GM12892 (cell line): ENCODE measurements around the gene MYOF.
"Not testable (repeated sequence)": the region's sequence is repeated elsewhere in the genome, so short reads cannot be mapped to it uniquely, and the experiment has no call there.

ENCODE experiments used
- DNase-seq: peaks from one replicate; pipeline ENCODE4 v3.0.0; 2011; ENCODE audit not compliant: insufficient read length
- FAIRE-seq: peaks from 2 replicates; lab custom pipeline; 2011; peaks lifted over from hg19 to GRCh38; lab: Jason Lieb, UNC
- POLR2A ChIP-seq: IDR thresholded peaks from 2 replicates; pipeline ENCODE4 v1.6.1; 2011; ENCODE audit warnings: low read depth, low read length, control low read depth
- POLR2AphosphoS5 ChIP-seq: IDR thresholded peaks from 2 replicates; pipeline ENCODE4 v1.6.1; 2011; ENCODE audit warnings: low read depth, low read length, control low read depth
- TAF1 ChIP-seq: IDR thresholded peaks from 2 replicates; pipeline ENCODE4 v1.6.1; 2011; ENCODE audit warnings: low read depth, mild to moderate bottlenecking, control low read depth, low read length, borderline replicate concordance

MYOF gene

DNA sequence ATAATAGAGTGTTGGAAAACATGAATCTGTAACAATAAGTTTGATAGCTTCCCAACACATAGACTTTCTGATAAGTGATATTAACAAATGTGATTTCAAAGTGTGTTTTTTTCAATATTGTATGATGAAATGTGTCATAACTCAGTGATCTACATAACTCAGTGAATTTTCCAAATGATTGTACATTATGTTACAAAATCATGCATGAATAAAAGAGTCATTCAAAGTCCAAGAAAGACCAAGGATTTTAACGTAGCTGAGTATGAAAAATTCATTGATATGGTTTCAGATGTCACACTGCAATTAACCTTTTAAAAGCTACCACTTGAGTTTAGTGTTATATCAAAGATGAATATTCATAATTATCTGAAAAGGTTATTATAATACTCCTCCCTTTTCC is 111.2 kb downstream of the MYOF start:
- no peak for TF ChIP-seq POLR2AphosphoS5
- TF ChIP-seq TAF1, result no peak
- no peak for TF ChIP-seq POLR2A
- DNase-seq, result no peak
- FAIRE-seq, result no peak

DNA sequence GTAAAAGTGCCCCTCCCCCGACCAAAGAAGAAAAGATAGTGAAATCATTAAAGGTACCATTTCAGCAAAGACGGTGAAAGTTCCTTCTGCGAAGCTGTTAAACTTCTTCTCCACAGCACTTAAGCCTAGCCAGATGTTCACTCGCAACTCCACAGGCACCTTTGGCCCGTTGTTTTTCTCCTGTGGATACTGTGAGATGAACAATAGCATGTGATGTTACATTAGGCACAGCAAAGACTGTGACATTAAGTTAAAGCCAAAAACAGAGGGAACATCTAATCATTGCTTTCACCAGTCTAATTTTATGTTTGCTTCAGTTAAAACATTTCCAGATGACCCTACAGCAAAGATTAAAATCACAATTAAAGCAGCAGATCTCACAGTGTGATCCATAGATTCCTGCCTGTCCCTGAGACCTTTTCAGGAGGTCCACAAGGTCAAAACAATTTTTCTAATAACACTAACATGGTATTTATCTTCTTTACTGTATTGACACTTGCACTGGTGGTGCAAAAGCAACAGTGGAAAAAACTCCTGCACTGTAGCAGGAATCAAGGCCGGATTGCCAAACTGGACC is 112.5 kb downstream of the MYOF start:
- FAIRE-seq (no peak), DNase-seq (no peak)
- no peak for TF ChIP-seq POLR2AphosphoS5
- TF ChIP-seq TAF1, result no peak
- TF ChIP-seq POLR2A, result no peak

DNA sequence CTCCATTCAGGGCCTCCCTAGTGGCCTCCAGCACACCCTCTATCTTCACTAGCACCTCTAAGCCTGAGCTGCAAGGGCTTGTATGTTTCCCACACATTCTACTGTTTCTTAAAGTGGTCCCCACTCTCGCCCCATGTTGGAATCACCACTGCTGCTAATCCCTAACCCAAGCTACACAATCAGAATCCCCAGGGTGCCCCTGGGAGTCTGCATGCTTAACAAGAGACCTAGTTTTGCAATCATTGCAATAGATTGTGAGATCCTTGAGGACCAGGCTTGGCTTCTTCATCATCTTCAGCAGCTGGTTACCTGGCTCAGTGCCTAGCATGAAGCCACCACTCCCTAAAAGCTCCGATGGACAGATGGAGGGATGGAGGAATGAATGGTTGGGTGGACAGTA is 113.9 kb downstream of the MYOF start:
- no peak for DNase-seq

DNA sequence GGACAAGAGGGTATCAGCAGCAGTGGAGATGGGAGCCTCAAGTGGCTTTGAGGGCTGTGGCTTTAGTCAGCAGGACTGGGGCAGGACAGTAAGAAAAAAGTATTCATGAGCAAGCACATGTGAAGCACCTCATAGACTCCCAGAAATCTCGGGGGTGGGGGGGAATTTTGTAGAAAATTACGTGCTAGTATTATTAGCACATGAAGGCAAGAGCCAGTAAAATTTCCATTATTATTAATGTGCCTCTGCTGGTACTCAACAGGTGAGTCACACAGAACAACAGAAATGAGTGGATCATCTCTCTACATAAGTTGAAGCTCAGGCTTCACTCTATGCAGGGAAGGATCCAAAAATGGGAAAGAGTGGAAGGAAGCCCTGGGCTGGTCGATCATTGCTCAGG is 114.5 kb downstream of the MYOF start:
- no peak for TF ChIP-seq TAF1
- no peak for FAIRE-seq
- no peak for DNase-seq

More for the DNA sequence above, 113.9 kb downstream of the MYOF start:
- FAIRE-seq, result no peak
- TF ChIP-seq POLR2AphosphoS5 (no peak), TAF1 (no peak), POLR2A (no peak)

DNA sequence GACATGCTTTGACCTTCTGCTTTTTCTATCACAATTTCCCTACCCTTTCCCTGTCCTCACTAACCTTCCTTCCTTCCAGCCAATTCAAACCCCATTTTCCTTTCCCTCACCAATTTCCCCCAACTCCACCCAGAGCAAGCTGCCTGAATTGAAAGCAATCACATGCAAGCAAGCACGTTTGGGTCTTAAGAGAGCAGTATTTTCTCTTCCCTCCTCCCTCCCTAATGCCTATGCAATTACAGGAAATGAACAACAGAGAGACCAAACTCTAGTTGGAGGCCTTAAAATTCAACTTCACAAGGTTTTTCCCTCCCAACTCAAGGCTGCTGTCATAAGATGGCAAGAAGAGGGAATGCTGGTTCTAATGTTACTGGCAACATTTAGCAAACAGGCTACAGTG is 117.2 kb downstream of the MYOF start:
- TF ChIP-seq POLR2AphosphoS5 (no peak), TAF1 (no peak), POLR2A (no peak)
- no peak for FAIRE-seq

DNA sequence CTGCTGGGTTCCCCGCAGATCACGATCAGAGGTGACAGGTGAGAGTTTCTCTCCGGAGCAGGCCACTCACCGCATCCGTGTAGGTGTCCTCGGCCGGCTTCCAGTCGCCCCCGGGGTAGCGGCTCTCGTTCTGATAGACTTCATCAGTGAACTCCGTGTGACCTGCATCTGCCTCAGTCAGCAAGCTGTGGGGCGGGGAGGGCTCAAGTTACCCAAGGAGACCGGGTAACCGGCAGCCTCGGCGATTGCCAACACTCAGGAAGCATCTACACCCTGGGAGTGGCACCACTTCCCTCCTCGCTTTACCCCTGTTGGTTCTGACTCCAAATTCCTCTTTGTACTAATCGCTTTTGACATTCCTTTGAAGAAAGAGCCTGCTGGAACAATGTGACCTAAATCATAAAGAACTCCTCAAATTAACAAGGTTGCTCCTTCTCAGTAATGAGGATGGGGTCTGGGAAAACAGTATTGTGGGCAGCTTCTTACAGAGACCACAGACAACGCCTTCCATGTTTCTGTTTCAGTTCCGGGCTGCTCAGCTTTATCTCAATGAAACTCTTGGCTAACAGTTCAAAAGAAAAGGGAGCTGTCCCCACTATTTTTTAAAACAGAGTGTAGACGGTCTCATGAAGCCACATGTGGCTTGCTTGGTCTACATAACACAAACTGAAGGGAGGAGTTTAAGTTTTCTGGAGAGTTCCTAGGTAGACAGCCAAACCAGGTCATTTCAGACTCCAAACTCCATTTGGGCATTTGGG is 118.1 kb downstream of the MYOF start:
- DNase-seq (no peak), FAIRE-seq (no peak)
- TF ChIP-seq TAF1 (no peak), POLR2AphosphoS5 (no peak), POLR2A (no peak)

More for the DNA sequence above, 117.2 kb downstream of the MYOF start:
- no peak for DNase-seq

DNA sequence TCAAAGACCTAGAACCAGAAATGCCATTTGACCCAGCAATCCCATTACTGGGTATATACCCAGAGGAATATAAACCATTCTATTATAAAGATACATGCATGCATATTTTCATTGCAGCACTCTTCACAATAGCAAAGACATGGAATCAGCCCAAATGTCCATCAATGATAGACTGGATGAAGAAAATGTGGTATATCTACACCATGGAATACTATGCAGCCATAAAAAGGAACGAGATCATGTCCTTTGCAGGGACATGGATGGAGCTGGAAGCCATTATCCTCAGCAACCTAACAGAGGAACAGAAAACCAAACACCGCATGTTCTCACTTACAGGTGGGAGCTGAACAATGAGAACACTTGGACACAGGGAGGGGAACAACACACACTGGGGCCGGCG is 123.7 kb downstream of the MYOF start:
- DNase-seq, FAIRE-seq: not testable (repeated sequence)

DNA sequence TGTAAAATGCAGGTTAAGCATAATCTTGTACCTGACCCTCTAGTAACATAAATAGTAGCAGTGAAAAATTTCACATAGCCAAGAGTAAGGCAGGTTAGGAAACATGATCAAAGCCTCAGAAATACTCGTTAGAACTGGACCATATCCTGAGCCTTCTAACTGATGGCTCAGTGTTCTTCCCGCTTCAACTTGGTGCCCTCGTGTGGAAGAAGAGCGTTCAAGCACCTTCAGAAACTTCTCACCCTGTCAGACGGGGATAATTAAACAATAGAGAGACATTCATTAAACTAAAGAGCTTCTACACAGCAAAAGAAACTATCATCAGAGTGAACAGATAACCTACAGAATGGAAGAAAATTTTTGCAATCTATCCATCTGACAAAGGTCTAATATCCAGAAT is 124.5 kb downstream of the MYOF start:
- TF ChIP-seq POLR2A (no peak), TAF1 (no peak), POLR2AphosphoS5 (no peak)
- DNase-seq (no peak), FAIRE-seq (no peak)

DNA sequence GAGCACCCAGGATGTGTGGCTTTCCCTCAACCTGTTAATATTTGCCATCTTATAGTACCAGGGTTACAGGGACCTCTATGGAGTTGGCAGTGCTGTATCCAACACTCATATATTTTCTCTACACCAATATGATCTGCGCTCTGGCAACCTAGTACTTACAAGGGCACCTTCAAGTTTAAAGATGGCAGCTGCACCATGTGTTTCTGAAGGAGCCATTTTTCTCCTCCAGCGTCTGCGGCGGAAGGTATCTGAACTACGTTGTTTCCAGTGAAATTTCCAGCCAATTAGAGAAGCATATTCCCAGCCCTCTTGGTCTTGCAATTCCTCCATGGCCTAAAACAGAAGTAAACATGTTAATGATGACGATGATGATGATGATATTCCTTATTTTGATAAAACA is 125.6 kb downstream of the MYOF start:
- TF ChIP-seq POLR2AphosphoS5, result no peak
- TF ChIP-seq TAF1, result no peak
- TF ChIP-seq POLR2A, result no peak
- DNase-seq (no peak), FAIRE-seq (no peak)

DNA sequence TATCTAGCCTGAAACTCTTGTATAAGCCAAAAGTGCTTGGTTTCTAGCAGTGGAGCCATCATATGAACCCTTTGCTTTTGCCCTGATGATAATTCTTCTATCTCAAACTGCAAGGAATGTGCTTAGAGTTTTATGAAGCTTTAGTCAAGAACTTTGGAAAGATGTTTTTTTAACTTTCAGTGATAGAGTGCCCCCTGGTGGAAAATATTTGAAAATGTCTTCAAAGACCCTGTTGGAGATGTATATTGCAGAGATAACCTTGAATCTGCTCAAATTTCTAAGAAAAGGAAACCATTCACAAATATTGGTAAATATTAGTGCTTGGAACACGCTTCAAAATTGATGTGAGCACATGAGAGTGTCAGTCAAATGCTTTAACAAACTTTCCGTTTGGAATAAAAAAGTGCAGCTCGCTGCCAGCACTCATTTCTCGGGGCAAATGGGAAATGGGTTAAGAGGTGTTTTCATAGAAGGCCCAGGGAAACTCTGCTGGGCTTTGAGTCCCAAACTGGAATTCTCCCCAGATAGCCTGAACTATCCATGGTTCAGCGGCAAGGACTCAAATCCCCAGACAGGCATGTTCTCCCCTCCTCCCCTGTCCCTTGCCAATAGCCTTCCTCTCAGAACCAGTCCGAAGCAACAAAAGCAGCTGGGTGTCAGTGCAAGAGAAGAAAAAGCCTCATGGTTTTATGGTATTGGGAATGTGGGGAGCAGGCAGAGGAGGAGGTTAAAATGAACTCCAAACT is 129.3 kb downstream of the MYOF start:
- DNase-seq (no peak), FAIRE-seq (peak; percentile 87)
- TF ChIP-seq TAF1, result no peak
- TF ChIP-seq POLR2A, result no peak
- no peak for TF ChIP-seq POLR2AphosphoS5

DNA sequence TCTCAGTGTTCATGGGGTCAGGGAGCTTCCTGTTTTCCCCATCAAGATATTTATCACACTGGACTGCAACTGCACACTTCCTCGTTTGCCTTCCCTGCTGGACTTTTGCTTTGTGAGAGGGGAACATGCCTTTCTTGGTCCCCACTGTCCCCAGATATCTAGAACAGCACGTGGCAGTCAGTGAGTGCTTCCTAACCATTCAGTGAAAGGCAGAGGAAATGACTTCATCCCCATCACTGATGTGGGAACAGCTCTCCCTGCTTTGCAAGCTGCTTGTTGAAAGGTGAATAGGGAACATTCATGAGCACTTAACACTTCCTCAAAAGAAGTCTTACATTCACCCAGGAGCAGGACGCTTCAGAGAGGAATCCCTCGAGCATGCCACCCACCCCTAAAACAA is 135.4 kb downstream of the MYOF start:
- FAIRE-seq (no peak), DNase-seq (no peak)
- TF ChIP-seq POLR2AphosphoS5, result no peak
- no peak for TF ChIP-seq POLR2A
- TF ChIP-seq TAF1, result no peak

DNA sequence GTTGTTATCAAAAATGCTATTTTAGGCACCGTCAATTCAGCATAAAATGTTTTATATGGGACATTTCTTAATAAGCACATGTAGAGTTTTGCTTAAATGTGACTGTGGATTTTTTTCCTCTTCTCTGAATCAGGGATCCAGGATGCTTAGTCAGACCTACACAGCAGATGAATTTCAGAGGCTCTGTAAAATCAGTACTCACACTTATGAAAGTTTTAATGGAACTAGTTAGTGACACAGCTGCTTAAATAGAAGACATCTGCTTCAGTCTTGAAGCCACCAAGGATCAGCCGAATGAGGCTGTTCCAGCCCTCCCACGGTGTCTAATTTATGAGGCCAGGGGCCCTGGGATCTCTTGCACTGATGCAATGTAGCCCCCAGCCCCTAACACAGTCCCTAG is 136.0 kb downstream of the MYOF start:
- no peak for TF ChIP-seq TAF1
- TF ChIP-seq POLR2A, result no peak
- no peak for TF ChIP-seq POLR2AphosphoS5
- DNase-seq, result no peak
- FAIRE-seq, result no peak

DNA sequence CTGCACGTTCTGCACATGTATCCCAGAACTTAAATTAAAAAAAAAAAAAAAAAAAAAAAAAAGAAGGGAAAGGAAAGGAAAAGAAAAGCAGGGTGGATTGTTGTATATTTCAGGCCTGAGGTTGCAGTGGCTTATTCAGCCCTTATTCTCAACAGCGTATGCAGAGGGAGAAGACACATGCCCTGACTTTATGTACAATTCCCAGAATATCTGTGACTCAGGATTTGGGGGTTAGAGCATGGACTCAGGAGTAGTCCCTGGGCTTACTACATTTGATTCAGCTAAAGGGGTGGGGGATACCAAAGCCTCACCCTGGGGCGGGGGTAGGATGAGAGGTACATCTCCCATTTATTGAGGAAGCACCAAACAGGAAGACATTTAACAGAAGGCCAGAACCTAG is 137.4 kb downstream of the MYOF start:
- no peak for FAIRE-seq
- TF ChIP-seq POLR2A (no peak), TAF1 (no peak), POLR2AphosphoS5 (no peak)
- DNase-seq, result no peak
